Measurements from ENCODE around the gene REXO1.
"Not testable (repeated sequence)": the region's sequence is repeated elsewhere in the genome, so short reads cannot be mapped to it uniquely, and the experiment has no call there.

The REXO1 gene, protein sequence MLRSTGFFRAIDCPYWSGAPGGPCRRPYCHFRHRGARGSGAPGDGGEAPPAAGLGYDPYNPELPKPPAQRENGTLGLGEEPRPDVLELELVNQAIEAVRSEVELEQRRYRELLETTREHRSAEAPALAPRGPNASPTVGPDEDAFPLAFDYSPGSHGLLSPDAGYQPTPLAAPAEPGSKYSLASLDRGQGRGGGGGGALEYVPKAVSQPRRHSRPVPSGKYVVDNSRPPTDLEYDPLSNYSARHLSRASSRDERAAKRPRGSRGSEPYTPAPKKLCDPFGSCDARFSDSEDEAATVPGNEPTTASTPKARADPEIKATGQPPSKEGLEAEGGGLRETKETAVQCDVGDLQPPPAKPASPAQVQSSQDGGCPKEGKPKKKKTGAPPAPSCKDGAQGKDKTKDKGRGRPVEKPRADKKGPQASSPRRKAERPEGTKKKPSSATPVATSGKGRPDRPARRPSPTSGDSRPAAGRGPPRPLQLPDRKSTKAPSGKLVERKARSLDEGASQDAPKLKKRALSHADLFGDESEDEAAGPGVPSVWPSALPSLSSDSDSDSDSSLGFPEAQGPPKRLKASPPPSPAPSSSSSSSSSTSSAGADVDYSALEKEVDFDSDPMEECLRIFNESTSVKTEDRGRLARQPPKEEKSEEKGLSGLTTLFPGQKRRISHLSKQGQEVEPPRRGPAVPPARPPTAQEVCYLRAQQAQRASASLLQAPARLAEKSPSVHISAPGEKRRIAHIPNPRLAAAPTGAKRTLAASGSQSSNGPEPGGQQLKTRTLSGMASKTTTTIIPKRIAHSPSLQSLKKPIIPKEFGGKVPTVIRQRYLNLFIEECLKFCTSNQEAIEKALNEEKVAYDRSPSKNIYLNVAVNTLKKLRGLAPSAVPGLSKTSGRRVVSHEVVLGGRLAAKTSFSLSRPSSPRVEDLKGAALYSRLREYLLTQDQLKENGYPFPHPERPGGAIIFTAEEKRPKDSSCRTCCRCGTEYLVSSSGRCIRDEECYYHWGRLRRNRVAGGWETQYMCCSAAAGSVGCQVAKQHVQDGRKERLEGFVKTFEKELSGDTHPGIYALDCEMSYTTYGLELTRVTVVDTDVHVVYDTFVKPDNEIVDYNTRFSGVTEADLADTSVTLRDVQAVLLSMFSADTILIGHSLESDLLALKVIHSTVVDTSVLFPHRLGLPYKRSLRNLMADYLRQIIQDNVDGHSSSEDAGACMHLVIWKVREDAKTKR

GRCh38 chr19:1848399-1849131 is at the start of gene REXO1:
TSS of gene REXO1 (minus strand) at chr19:1848483. CDS start at chr19:1848358, 125 bp downstream.
- peak; percentile 94 for DNase-seq (ENCODE audit: low read depth)

- DNase-seq (ENCODE audit: low read depth) = no peak
Measured at GRCh38 chr19:1896508-1896907, 48.2 kb upstream of the REXO1 start.

GRCh38 chr19:1893791-1894190 is 45.5 kb upstream of the REXO1 start:
- no peak for DNase-seq (ENCODE audit: low read depth)

- no peak for DNase-seq (ENCODE audit: low read depth)
Measured at GRCh38 chr19:1889907-1890306, 41.6 kb upstream of the REXO1 start.

- DNase-seq (ENCODE audit: low read depth) = no peak
Measured at GRCh38 chr19:1888385-1888784, 40.1 kb upstream of the REXO1 start.

GRCh38 chr19:1886360-1886759 is 38.1 kb upstream of the REXO1 start:
- DNase-seq (ENCODE audit: low read depth) = not testable (repeated sequence)

- peak; percentile 96 for DNase-seq (ENCODE audit: low read depth)
Measured at GRCh38 chr19:1885398-1886119, 37.3 kb upstream of the REXO1 start, which contains the start of gene ABHD17A. TSS of gene ABHD17A (minus strand) at chr19:1885496. CDS start at chr19:1881566, 3,930 bp downstream.

- DNase-seq (ENCODE audit: low read depth) = no peak
Measured at GRCh38 chr19:1884719-1885334, 36.5 kb upstream of the REXO1 start.

DNA sequence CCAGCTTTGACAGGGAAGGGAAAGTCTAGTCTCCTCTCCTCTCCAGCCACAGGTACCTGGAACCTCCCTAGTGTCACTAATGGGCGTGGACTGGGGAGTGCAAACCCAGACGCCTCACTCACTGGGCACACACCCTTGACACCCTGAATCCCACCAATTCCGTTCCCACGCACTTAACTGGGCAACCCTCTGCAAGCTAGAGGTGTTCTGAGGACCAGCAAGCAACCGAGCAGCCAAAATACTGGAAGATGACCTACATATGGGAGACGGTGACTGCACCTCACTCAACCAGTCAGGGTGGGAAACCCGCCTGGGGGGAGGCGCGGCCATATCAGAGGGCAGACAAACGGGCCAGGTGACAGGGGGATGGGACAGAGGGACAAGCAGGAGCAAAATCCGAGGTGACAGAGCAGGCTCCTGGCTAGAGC is 36.0 kb upstream of the REXO1 start:
- no peak for DNase-seq (ENCODE audit: low read depth)

GRCh38 chr19:1883784-1884183 is 35.5 kb upstream of the REXO1 start:
- DNase-seq (ENCODE audit: low read depth) = no peak

DNA sequence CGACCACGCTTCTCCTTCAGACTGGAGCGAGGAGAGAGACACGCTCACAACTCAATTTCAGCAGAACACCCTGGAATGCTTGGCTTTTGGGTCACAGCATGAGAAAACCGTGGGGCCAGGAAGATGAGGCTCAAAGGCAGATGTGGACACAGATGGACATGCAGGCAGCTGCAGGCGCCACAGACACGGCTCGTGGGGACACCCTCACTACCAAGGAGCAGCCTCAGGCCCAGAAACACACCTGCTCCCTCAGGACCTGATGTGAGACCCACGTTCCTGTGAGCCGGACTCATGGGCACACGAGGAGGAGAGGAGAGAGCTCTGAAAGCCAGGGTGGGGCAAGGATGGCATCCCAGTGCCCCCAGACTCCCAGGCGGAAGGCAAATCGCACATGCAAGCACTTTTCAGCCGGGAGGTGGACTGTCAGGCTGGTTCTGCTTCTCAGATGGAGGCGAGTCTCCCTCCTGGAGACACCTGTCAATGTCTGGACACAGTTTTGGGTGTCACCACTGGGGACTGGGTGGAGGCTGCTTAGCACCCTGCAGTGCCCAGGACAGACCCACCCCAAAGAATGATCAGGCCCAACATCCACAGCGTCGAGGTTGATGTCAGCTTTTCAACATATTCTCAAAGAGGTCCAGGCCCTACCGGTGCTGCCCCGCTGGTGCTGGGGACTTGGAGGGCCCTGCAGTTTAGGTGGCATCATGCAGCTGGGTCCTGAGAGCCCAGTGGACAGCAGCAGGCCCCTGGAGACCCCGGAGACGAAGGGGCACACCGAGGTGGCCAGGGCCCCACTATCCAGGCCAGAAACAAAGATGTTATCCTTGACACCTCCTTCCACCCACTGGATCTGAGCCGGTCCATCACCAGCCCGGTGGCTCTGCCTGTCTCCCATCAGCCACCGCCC is 34.8 kb upstream of the REXO1 start:
- no peak for DNase-seq (ENCODE audit: low read depth)

GRCh38 chr19:1882089-1882785 is 34.0 kb upstream of the REXO1 start:
- peak; percentile 44 for DNase-seq (ENCODE audit: low read depth)

DNA sequence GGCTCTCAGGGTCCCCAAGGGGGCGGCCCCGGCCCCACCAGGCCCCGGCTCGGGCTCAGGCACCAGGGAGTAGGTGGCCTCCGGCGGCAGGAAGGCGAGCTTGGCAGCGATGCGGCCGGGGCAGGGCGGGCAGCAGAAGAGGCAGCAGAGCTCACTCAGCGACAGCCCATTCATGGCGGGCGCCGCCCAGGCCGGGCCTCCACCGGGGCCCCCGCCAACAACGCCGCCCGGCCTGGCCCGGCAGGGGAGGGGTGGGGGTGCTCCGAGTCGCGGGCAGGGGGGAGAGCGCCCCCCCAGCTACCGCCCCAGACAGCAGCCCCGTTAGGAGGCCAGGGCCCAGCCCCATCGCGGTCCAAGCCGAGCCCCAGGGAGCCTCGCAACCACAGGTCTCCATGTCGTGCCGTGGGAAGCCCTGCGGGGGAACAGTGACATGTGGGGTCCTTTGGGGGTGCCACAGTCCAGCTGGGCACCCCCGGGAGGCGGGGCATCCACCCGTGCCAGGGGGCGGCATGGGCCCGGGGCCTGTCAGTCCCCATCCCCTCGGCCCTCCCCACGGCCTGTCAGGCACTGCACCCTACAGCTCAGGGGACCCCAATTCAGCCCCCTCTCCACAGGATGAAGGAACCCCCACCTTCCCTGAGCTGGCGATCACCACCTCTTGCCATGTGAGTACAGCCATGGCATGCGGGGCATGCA is 33.3 kb upstream of the REXO1 start:
- not testable (repeated sequence) for DNase-seq (ENCODE audit: low read depth)

DNA sequence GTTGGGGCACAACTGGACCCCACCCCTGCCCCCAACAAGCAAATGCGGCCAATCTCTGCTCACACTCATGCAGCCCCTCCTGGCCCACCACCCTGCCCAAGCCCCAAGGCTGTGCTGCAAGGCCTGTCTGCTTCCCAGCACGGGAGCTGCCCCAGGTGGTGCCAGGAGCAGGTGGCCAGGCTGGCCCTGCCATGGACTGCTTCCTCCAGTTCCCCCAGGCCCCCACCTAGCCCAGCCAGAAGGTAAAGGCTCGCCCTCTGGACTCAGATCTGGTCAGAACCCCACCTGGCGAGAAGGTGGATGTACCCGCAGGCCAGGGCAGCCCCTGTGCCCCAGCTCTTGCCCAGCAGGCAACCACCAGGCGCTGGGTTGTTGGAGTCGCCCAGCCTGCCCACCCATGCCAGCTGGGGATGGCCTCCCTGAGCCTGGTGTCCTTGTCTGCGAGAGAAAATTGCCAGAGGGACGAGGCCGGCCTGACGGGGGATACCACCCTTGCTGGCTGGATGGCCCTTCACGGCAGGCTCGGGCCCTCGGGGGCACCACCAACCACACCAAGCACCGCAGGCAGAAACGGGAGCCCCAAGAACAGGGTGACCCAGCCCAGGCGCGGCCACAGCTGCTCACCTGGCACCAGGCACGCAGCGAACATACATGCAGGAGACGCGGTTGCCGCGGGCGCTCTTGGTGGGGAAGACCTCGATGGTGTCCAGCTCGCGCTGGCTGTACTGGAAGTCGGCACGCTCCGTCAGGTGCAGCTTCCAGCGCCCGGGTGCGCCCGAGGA is 32.5 kb upstream of the REXO1 start:
- no peak for DNase-seq (ENCODE audit: low read depth)

GRCh38 chr19:1879982-1880381 is 31.7 kb upstream of the REXO1 start:
- not testable (repeated sequence) for DNase-seq (ENCODE audit: low read depth)

GRCh38 chr19:1878583-1878982 is 30.3 kb upstream of the REXO1 start:
- not testable (repeated sequence) for DNase-seq (ENCODE audit: low read depth)

DNA sequence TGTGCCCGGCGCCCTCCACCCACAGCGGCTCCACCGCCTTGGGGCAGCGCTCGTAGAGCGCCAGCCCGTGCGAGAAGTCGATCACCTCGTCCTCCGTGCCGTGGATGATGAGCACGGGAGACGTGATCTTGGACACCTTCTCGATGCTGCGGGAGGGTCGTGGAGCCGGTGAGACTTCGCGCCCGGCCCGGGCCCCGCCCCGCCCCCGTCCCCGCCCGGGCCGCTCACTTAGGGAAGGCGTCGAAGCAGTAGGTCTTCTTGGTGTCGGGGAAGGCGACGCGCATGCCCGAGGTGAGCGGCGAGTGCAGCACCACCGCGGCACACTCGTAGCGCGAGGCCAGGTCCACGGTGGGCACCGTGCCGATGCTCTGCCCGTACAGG is 29.0 kb upstream of the REXO1 start:
- not testable (repeated sequence) for DNase-seq (ENCODE audit: low read depth)

All from activated T-cell treated with anti-CD3 and anti-CD28 coated beads for 48 hours (primary cell).